ENCODE results near the gene POLRMT. TPM values are rescaled to one million over a fixed set of nuclear protein-coding genes. Genes with fewer than 3 reads are reported as not detected.

POLRMT gene
- total RNA-seq, 1 experiment from 2014 or later, result 25.0 TPM

DNA sequence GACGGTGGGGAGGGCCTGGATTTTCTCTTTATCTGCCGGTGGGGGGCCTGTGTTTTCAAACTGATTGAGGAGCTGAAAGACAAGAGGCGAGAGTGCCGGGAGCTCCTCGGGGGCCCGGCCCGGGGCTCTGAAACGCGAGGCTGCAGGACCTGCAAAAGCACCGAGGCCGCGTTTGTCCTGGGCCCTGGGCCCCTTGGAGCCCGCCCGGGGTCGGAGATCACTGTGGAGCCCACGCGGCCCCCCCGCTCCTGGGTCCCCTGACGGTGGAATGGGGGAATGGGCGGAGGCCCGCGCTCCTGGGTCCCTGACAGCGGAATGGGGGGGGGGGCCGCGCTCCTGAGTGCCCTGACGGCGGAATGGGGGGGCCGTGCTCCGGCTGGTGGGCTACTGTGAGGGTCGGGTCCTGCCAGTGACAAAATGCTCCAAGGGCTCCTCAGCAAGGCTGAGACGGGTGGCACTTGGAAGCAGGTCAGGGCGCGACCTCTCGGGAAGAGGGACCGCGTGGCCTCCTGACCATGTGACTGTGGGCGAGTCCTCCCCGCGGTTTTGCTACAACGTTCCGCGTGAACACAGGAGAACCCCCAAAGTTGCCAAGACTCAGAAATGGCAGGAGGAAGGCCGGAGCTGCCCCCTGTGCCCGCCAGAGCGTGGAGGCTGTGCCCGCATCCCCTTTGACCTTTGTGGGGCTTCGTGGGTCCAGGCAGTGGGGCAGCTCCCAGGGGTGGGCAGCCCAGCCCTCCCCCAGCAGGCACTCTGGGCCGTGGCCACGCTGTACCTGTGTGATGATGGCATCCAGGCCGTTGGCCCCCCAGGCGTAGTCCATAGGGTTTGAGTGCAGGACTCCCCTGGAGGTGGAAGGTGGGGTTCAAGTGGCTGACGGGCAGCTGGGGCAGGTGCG lies 15.8 kb upstream of the POLRMT start:
- no peak for DNase-seq (ENCODE audit: extremely low read depth, low read depth)

DNA sequence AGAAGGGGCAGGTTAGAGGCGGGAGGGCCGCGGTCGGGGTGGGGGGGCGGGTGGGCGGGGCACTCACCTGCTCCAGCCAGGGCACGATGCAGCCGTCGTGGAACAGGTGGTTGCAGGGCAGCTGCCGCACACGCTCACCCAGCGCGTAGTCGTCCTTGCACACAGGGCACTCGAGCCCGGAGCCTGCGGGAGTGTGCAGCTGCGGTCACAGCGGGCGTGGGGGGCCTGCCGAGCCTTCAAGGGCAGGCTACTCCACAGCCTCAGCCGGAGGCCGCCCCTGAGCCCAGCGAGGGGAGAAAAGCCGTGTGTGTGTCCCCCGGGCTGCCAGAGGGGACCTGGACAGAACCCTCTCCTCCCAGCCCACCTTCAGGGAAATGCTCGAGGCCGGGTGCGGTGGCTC lies 15.0 kb upstream of the POLRMT start:
- DNase-seq (ENCODE audit: extremely low read depth, low read depth), result no peak

DNA sequence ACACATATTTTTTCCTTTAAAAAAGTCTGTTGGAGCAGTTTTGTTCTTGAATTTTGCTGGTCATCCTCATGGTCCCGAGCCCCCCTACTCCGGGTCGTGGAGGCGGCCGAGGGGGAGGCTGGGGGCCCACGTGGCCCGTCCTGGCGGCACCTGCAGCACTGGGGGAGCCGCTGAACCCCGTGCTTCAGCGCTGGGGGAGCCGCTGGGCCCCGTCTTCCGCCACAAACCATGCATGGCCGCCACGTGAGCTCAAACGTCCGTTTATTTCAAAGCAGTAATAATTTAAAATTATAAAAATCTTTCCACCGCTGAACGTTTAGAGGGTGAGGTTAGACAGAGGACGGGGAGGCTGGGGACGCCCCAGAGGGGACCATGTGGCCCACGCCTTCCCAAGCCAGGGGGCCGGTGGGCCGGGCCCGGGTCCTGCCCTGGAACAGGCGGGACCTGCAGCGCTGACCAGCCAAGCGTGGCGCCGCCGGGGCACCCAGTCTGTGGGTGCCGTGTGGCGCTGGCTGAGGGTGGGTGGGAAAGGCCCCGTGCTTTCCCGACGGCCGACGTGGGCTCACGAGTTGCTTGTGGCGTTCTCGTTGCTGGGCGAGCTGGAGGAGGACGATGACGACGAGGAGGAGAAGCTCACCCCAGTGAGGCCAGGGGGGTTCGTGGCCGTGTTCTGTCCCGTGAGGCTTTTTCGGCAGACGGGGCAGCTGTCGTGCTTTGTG lies 14.4 kb upstream of the POLRMT start:
- no peak for DNase-seq (ENCODE audit: extremely low read depth, low read depth)

DNA sequence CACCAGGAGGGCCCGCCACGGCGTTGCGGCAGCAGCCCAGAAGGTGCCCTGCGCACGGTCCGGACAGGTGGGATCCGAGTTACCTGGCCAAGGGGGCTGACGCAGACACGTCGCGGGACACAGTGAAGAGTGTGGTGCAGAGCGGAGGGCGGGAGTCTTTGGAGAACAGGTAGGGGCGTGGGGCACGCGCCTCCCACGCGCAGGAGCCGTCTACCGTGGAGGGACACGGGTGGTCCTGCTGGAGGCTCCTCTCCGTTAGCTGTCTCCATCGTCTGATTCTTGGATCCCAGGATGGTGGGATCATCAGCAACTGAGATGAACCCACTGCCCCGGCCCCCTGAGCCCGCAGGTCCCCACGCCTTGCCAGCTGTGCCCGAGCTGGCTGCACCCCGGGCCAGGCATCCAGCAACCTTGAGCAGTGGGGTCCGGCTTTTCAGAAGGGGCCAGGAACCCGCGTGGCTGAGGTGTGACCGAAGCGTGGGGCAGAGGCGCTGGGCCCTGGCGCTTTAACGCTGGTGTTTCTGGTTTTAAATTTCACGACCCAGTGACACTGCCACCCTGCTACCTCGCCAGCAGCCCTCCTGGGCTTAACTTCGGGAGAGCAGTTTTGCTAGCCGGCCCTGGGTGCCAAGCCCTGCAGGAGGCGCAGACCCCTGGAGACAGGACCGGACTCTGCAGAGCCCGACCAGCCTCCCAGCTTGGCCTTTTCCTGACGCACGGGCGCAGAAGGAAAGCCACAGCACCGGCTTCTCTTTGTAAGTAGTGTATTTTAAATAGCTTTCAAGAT lies 13.6 kb upstream of the POLRMT start:
- no peak for DNase-seq (ENCODE audit: extremely low read depth, low read depth)

DNA sequence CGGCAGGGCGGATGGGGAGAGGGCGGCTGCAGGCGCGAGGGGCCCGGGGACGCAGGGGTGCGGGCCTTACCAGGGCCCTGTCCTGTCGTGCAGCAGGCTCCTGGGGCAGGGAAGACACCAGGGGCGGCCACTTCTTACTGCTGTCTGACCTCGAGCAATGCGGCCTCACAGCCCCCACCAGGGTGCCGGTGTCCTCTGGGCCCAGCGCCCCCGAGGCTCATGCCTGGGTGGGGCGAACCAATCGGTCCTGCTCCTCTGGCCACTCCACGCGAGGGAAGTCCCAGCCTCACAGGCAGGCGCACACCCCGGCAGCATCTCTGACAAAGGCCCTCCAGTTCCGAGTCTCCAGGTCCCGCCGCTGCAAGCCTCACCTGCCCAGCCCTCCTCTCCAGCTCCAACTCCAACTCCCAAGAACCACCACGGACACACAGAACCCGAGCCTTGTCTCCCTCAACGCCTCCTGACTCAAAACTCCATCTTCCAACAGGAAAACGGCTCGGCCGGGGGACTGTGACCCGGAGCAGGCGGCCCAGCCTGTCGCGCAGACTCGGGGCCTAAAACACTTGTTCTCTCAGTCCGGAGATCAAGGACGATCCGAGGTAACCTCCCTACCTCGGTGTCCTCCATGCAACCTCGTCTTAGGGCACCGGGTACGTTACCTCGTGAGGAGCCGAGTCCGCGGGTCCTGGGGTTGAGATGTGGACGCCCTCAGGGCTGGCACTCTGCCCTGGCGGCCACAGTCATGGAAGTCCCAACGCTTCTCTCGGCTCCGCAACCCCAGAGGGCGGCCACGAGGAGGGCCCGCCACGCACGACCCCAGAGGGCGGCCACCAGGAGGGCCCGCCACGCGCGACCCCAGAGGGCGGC lies 12.8 kb upstream of the POLRMT start:
- no peak for DNase-seq (ENCODE audit: extremely low read depth, low read depth)

DNA sequence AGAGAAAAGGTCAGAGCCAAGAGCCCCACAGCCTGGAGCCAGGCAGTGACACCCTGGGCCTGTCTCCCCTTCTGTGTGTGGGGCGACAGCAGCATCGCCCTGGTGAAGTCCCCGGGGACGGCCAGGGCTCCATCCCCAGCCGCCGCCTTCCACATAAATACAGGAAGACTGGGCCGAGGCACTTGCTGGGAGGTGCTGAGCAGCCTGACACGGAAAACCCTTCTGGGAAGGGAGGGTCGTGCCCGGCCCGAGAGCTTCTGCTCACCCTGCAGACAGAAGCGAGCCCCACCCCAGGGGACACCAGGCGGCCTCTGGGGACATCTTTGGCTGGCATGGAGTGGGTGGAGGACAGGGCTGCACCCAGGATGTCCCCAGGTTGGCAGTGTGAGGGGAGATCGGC lies 11.5 kb upstream of the POLRMT start:
- DNase-seq (ENCODE audit: extremely low read depth, low read depth), result no peak

DNA sequence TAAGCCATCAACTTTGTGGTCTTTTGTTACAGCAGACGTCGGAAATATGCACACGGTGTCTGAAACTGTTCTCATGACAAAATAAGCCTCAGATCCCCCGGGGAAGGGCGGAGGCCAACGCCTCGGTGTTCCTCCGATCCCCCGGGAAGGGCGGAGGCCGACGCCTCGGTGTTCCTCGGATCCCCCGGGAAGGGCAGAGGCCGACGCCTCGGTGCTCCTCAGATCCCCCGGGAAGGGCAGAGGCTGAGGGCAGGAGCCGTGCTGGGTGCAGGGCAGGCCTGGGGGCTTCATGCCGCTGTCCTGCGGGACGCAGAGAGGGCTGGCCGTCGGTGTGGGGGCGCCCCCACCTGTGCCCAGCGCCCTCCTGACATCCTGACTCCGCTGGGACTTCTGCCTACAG lies 11.0 kb upstream of the POLRMT start:
- DNase-seq (ENCODE audit: extremely low read depth, low read depth), result no peak

DNA sequence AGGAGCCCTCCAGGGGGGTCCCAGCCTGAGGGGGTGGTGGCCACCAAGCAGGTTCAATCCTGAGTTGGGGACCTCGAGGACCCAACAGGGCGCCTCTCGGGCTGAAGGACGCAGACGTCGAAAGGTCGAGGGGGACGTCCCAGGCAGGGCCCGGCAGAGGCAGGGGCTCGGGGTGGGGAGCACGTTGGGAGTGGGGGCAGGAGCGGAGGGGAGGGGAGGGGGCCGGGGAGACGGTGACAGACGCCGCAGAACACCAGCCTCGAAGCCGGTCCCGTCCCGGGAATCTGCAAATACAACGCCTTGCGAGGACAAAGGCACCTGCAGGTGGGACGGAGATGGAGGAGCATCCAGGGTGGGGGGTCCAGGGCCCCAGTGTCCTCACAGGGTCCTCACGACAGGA lies 10.4 kb upstream of the POLRMT start:
- DNase-seq (ENCODE audit: extremely low read depth, low read depth), result no peak

DNA sequence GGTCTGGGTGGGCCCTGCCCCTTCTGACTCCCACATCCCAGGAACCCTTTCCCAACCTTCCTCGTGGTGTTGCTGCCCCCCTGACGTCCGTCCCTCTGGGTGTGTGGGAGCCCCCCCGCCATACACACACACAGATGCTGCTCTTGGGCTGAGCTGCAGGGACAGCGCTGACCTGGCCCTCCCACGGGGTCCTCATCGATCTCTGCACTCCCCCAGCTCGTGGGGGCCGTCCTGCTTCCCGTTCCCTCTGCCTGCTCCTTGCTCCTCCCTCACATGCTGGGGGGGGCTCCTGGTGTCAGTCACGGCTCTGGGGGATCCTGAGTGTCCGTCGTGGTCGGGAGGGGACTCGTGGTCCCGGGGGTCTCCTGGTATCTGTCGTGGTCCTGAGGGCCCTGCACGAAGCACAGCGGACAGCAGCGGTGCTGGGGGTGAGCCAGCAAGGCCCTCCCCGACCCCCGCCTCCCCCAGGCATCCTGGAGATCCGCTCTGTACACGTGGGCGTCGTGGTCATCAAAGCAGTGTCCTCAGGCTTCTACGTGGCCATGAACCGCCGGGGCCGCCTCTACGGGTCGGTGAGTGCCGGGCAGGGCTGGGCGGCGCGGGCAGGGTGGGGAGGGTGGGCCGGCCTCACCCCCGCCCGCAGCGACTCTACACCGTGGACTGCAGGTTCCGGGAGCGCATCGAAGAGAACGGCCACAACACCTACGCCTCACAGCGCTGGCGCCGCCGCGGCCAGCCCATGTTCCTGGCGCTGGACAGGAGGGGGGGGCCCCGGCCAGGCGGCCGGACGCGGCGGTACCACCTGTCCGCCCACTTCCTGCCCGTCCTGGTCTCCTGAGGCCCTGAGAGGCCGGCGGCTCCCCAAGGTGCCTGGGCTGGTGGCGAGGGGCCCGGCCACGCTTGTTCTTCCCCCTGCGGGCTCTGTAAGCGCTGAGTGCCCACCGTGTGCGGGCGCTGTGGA lies 9.7 kb upstream of the POLRMT start:
- DNase-seq (ENCODE audit: extremely low read depth, low read depth), result no peak

DNA sequence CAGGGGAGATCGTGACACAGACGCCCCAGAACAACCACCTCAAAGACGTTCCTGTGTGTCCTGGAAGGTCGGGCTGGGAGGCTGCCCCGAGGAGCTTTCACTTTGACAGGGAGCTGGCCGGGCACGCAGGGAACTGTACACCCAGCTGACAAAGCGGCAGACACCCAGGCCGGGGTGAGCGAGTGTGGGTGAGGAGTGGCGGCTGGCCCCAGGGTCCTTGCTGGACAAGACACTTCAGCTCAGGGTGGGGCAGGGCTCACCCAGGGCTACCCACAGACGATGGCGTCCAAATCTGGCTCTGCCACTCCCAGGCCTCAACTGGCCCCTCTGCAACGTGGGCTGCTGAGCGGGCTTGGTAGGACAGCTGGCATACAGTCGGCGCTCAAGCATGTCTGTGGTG lies 8.4 kb upstream of the POLRMT start:
- no peak for DNase-seq (ENCODE audit: extremely low read depth, low read depth)

DNA sequence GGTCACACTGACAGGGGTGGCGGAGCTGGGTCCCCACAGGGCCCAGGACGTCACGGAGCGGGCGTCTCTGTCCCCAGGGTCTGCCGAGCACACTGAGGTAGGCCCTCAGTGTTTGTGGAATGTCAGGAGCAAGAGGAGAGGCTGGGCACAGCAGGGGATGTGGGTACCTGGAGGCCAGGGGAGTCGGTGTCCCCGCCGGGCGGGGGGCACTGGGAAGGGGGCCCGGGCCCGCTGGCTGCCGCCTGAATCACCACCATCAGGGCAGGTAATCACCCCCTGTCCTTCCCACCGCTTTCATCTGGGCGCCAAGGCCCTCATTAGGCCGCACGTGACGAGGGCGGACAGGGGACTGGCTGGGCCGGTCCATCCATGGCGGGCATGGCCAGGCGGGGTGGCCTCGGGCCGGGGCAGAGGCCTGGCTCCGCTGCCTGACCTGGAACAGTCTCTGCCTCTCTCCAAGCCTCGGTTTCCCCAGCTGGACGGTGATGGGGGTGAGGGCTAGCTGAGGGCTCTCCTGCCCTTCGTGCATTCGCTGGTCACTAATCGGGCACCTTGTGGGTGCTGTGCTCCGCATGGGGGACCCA lies 7.4 kb upstream of the POLRMT start:
- DNase-seq (ENCODE audit: extremely low read depth, low read depth), result no peak

DNA sequence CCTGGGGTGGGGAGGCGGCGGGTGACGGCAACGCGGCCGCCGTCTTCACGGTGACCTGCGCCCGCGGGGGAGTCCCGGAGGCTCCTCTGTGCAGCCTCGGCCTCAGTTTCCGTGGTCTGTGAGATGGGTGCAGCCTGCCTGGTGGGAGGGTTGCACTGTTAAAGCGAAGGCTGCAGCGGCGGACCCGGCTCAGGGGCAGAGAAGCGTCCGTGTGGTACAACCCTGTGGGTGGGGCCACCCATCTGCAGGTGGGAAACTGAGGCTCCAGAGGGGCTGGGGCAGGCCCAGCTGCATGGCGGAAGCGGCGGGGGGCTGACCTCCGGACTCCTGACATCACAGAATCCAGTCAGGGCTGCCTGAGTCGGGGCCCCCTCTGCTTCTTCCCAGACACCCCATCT lies 6.8 kb upstream of the POLRMT start:
- DNase-seq (ENCODE audit: extremely low read depth, low read depth), result no peak

DNA sequence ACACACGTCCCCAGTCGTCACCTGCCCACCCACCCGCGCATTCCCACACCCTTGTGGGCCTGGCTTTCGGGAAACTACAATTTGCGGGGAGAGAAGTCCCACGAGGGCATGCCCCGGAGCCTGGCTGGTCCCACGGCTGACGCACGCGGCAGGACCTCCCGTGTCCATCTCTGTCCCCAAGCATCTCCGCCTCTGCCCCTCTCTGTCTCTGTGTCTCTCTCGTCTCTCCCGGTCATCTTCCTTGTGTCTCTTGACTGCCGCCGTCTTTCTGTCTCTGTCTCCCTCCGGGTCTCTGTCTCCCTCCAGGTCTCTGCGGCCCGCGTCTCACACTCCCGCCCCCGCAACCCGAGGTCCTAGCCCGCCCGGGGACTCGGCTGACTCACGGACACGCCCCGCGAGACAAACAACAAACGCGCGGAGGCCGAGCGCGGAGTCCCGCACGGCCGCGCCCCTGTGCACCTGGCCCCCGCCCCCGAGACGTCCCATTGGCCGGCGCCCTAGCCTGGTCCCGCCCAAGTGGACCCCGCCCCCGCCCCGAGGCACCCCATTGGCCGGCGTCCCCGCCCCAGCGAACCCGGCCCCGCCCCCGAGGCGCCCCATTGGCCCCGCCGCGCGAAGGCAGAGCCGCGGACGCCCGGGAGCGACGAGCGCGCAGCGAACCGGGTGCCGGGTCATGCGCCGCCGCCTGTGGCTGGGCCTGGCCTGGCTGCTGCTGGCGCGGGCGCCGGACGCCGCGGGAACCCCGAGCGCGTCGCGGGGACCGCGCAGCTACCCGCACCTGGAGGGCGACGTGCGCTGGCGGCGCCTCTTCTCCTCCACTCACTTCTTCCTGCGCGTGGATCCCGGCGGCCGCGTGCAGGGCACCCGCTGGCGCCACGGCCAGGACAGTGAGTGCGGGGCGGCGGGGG lies 6.2 kb upstream of the POLRMT start, which contains the start of gene FGF22:
Gene FGF22 (plus strand): TSS at position 627 of the 908 bp plus-strand sequence. CDS start 47 bp downstream, at position 674.
- peak; percentile 80 for DNase-seq (ENCODE audit: extremely low read depth, low read depth)

DNA sequence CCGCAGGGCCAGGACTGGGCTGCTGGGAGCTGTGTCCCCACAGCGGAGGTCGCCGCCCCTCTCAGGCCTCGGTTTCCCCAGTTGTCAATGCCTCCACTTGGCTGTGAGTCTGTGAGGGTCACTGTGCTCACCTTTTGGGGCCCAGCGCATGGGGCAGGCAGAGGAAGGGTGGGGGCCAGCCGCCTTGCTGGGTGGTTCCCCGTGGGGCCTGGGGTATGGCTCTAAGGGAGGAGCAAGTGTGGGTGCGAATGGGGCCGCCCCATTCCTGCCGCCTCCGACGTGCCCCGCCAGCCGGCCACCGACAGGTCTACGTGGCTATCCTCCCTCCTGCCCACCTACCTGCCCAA lies 5.5 kb upstream of the POLRMT start:
- DNase-seq (ENCODE audit: extremely low read depth, low read depth), result no peak

DNA sequence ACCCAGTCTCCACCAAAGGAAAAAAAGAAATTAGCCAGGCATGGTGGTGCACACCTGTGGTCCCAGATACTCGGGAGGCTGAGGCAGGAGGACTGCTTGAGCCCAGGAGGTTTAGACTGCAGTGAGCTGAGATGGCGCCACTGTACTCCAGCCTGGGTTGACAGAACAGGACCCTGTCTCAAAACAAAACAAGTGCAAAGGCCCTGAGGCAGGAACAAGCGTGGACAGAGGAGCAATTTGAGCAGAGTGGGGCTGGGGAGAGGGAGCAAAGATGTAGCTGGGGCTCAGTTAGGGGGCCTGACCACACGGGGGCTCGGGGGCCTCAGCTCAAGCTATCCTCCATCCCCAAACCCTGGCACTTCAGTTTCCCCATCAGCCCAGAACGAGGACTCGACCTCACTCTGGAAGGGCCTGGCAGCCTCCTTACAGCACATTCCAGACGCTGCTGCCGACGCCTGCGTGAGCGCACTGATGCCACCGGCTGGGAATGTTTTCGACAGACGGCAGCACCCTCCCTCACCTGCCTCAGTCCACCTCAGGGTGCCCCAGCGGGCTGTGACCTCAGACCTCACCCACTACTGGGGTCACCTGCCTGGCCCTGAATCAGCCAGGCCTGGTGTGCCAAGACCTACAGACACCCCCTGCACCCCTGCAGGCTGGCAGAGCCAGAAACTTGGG lies 1.8 kb upstream of the POLRMT start:
- no peak for DNase-seq (ENCODE audit: extremely low read depth, low read depth)

DNA sequence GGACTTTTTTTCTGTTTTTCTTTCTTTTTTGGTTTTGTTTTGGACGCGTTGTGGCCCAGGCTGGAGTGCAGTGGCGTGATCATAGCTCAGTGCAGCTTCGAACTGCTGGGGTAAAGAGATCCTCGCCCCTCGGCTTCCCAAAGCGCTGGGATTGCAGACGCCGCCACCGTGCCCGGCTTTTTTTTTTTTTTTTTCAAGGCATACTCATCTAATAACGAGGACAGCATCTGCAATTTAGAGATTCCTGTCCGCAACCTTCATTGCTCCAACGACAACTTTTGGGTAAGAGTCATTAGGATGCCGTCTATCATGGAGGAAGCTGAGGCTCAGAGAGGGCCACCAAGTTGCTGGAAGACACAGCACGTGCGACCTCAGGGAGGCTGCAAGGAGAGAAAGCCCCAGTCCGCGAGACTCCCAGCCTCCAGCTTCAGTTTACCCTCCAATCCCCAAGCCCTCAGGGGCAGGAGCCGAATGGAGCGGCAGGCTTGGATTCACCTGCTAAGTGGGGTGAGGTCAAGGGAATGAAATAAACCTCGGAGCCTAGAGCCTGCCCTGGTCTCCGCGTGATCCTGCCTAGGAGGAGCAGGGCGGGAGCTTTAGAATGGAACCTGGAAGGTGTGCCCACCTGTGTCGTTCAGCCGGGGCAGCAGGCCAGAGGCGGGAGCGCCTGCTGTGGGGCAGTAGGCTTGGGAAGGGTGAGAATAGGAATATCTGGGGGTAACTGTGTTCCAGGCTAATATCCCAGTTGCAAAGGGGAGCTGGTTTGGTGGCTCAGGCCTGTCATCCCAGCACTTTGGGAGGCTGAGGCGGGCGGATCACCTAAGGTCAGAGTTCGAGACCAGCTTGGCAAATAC lies 676 bp upstream of the POLRMT start:
- DNase-seq (ENCODE audit: extremely low read depth, low read depth), result no peak
